HG03095 (cell line): ENCODE results near the gene HEPACAM2.

ENCODE experiments used
- ATAC-seq: cut with Tn5 transposase; IDR thresholded peaks from one replicate; pipeline ENCODE4 v1.9.1; 2021; ENCODE audit warnings: moderate library complexity; ENCODE audit not compliant: unreplicated experiment

HEPACAM2 gene

GRCh38 chr7:93148727-93149126, 77.5 kb downstream of the HEPACAM2 start:
- ATAC-seq = no peak

- ATAC-seq = peak; percentile 56
These were observed 78.1 kb downstream of the HEPACAM2 start, which contains the start of gene SAMD9L for GRCh38 chr7:93148144-93148543. TSS of gene SAMD9L (minus strand) at chr7:93148385. CDS start at chr7:93135971, 12,414 bp downstream.

DNA sequence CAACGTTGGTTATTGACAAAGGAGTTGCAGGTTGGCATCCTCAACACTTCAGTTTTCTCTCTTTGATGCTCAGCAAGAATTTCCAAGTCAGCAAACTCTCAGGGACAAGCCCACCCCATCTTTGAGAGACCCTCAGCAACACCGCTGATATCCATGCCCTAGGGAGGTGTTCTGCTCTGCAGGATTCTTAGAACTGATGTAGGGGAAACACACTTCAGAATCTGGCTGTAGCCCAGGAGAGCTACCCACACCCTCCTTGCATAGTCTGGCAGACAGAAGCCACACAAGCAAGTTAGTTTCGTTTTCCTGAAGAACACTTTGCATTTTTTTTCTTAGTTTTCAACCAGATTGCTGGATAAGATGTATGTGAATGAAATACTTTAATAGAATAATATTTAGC, 78.9 kb downstream of the HEPACAM2 start:
- peak; percentile 80 for ATAC-seq

DNA sequence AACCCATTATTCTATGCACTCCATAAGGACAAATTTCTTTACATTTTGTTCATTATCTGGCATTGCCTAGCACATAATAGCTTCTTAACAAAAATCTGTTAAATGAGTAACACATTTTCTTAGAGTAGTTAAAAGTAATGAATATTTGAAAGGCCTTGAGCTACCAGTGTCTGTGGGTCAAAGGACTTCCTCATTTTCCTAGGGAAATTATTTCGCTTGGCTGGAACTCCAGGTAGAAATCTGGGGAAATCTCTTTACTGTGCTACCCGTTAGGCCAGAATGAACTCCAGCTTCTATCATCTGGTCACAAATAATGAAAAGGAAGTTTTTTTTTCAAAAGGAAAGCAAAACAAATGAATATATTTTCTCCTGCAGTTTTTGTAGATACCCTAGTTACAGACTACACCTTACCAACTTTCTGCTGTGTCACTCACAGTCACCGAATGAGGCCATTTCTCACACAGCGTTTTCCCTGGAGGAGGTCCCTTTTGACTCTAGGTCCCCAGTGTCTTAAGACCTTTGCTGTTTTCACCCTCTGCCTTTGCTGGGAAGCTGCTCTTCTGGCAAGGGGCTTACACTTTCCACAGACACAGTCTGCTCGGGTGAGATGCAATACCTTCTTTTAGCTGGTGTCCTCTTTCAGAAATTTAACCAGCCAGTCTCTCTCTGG, 79.7 kb downstream of the HEPACAM2 start:
- peak; percentile 30 for ATAC-seq

DNA sequence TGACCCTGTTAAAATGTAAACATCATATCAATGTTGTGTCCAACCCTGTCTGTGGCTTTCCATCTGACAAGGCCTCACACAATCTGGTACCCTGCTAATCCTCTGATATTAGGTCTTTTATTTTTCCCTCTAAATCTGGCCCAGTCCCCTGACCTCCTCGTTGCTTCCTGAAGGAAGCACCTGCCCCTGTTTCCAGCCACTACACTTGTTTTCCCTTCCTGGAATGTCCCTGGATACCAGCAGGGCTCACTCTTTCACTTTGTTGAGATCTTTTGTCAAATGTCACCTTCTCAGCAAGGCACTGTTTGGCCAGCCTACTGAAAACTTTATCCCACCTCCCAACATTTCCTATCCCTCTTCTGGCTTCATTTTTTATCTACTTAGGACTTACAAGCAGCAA, 80.2 kb downstream of the HEPACAM2 start:
- ATAC-seq = no peak

GRCh38 chr7:93145354-93145753, 80.9 kb downstream of the HEPACAM2 start:
- ATAC-seq = no peak

- ATAC-seq = no peak
These were observed 84.1 kb downstream of the HEPACAM2 start for GRCh38 chr7:93142127-93142526.

DNA sequence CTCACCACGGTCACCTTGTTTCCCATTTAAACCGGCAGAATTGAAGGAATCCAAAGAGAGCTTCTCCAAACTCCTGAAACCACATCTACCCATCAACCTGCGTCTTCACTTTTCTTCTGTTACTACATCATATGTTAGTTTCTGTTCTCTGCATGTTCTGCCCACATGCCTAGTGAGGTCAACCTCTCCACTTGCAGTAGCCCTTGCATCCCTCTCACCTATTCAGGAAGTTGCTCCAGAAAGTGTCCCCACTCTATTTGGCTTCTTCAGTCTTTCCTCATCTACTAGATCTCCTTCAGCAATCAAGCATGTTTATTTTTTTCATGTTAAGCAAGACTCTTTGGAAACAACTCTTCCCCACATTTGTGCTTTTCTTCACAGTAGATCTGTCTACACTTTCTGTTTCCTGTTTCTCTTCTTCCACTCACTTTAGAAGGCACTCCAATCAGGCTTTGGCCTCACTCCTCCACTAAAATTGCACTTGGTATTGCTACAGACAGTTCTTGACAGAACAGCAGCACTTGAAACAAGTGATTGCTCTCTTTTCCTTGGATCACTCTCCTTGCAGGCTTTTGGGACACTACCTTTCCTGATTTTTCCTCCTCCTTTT, 85.6 kb downstream of the HEPACAM2 start:
- ATAC-seq = no peak

GRCh38 chr7:93138576-93138975, 87.7 kb downstream of the HEPACAM2 start:
- no peak for ATAC-seq
